H1 (cell line): ENCODE results near the gene NDUFA7. TPM values are rescaled to one million over a fixed set of nuclear protein-coding genes. Genes with fewer than 3 reads are reported as not detected.

Source experiments
- CTCF ChIA-PET: fragments of 300-600 bp; sonication (Branson Sonifier 250); formaldehyde crosslinking; loops from one replicate; lab custom pipeline; 2021; ENCODE audit not compliant: partially characterized antibody; lab: Charles Lee
- POLR2A ChIA-PET: fragments of 300-600 bp; sonication (Branson Sonifier 250); formaldehyde crosslinking; loops from one replicate; lab custom pipeline; 2021; ENCODE audit warnings: inconsistent platforms; ENCODE audit not compliant: partially characterized antibody; lab: Charles Lee
- DNase-seq, 2 experiments: peaks; one replicate each; pipeline versions ENCODE4 v3.0.0 to v3.0.0-alpha.2; 2010 to 2022; ENCODE audit warnings: low spot score in 2 of 2, low read depth in 1 of 2, mixed read lengths in 1 of 2
- FAIRE-seq: peaks from 2 replicates; lab custom pipeline; 2011; peaks lifted over from hg19 to GRCh38; lab: Jason Lieb, UNC
- H2AFZ ChIP-seq: 2 replicates; pipeline ENCODE4 v1.8.1; 2012; ENCODE audit warnings: low read length, inconsistent platforms
- H2AK5ac ChIP-seq: 2 replicates; pipeline ENCODE4 v1.6.1; 2013; ENCODE audit warnings: low read depth, low read length
- H2BK120ac ChIP-seq: replicated peaks from 2 replicates; pipeline ENCODE3; 2013; ENCODE audit warnings: low read depth, low read length, inconsistent platforms
- H2BK12ac ChIP-seq: 2 replicates; pipeline ENCODE4 v1.6.1; 2013; ENCODE audit warnings: low read depth, low read length
- H2BK15ac ChIP-seq: 2 replicates; pipeline ENCODE4 v1.6.1; 2013; ENCODE audit warnings: low read length
- H2BK20ac ChIP-seq: 2 replicates; pipeline ENCODE4 v1.6.1; 2013; ENCODE audit warnings: low read length
- H2BK5ac ChIP-seq: 2 replicates; pipeline ENCODE4 v1.6.1; 2013; ENCODE audit warnings: low read depth, low read length
- H3K14ac ChIP-seq: 2 replicates; pipeline ENCODE4 v1.6.1; 2013; ENCODE audit warnings: inconsistent platforms; ENCODE audit not compliant: insufficient read length
- H3K18ac ChIP-seq: 2 replicates; pipeline ENCODE4 v1.6.1; 2013; ENCODE audit warnings: low read length; ENCODE audit errors: extremely low read depth
- H3K23ac ChIP-seq: 2 replicates; pipeline ENCODE4 v1.6.1; 2013; ENCODE audit warnings: inconsistent platforms; ENCODE audit not compliant: insufficient read length
- H3K23me2 ChIP-seq: 2 replicates; pipeline ENCODE4 v1.6.1; 2013; ENCODE audit warnings: low read depth, low read length
- H3K27ac ChIP-seq: 2 replicates; pipeline ENCODE4 v1.6.1; 2011; ENCODE audit warnings: low read depth, low read length, inconsistent platforms
- H3K27me3 ChIP-seq, 4 experiments: replicated peaks in 1 of 4; 1 replicate in 1 of 4; 2 replicates in 3 of 4; pipeline versions ENCODE4 v1.6.1 to v1.8.1; 2011 to 2013; ENCODE audit warnings: low read length in 3 of 4, mild to moderate bottlenecking in 3 of 4, inconsistent platforms in 2 of 4, mixed read lengths in 2 of 4, moderate library complexity in 1 of 4; ENCODE audit not compliant: control insufficient read depth in 3 of 4, insufficient read depth in 3 of 4; ENCODE audit errors: extremely low read depth in 1 of 4
- H3K36me3 ChIP-seq, 4 experiments: 2 replicates each; pipeline versions ENCODE4 v1.6.1 to v1.8.1; 2011 to 2013; ENCODE audit warnings: mild to moderate bottlenecking in 4 of 4, low read length in 3 of 4, moderate library complexity in 2 of 4, control low read depth in 1 of 4, inconsistent platforms in 1 of 4; ENCODE audit not compliant: insufficient read depth in 4 of 4, control insufficient read depth in 2 of 4
- H3K4ac ChIP-seq: replicated peaks from 2 replicates; pipeline ENCODE3; 2013; ENCODE audit warnings: low read length, low read depth, mixed read lengths, inconsistent platforms; ENCODE audit not compliant: insufficient read length
- H3K4me1 ChIP-seq, 4 experiments: replicated peaks in 1 of 4; 1 replicate in 1 of 4; 2 replicates in 3 of 4; pipeline versions ENCODE4 v1.6.1 to v1.8.1; 2011 to 2013; ENCODE audit warnings: low read length in 3 of 4, inconsistent platforms in 2 of 4, mixed read lengths in 1 of 4; ENCODE audit not compliant: insufficient read depth in 4 of 4, control insufficient read depth in 3 of 4
- H3K4me2 ChIP-seq, 2 experiments: 2 replicates each; pipeline versions ENCODE4 v1.6.1 to v1.8.1; 2011 to 2013; ENCODE audit warnings: low read depth in 2 of 2, low read length in 2 of 2, control low read depth in 1 of 2, inconsistent platforms in 1 of 2, mild to moderate bottlenecking in 1 of 2; ENCODE audit not compliant: insufficient read depth in 1 of 2
- H3K4me3 ChIP-seq, 4 experiments: fragments of 200-600, 300-600 bp in 1 of 4; sonication (generic), shearing (Covaris generic), sonication (Bioruptor Twin) in 1 of 4; 2 replicates each; pipeline versions ENCODE4 v1.5.1 to v1.8.1; 2011 to 2016; ENCODE audit warnings: low read length in 4 of 4, low read depth in 3 of 4, control low read depth in 2 of 4, inconsistent platforms in 2 of 4, mild to moderate bottlenecking in 2 of 4, mixed read lengths in 1 of 4, moderate library complexity in 1 of 4; ENCODE audit not compliant: insufficient read depth in 2 of 4; ENCODE audit errors: extremely low read depth in 1 of 4
- H3K56ac ChIP-seq: replicated peaks from 2 replicates; pipeline ENCODE3; 2013; ENCODE audit warnings: low read depth, mild to moderate bottlenecking, mixed read lengths, low read length, inconsistent platforms; ENCODE audit not compliant: insufficient read length
- H3K79me1 ChIP-seq: 2 replicates; pipeline ENCODE4 v1.6.1; 2013; ENCODE audit warnings: low read depth, low read length, control low read depth
- H3K79me2 ChIP-seq, 2 experiments: 2 replicates each; pipeline versions ENCODE4 v1.6.1 to v1.8.1; 2012 to 2013; ENCODE audit warnings: low read length in 2 of 2, mild to moderate bottlenecking in 2 of 2, inconsistent platforms in 1 of 2; ENCODE audit not compliant: insufficient read depth in 2 of 2, control insufficient read depth in 1 of 2
- H3K9ac ChIP-seq, 4 experiments: replicated peaks in 1 of 4; 1 replicate in 1 of 4; 2 replicates in 3 of 4; pipeline versions ENCODE4 v1.6.1 to v1.8.1; 2011 to 2013; ENCODE audit warnings: low read depth in 3 of 4, low read length in 3 of 4, control low read depth in 2 of 4, mild to moderate bottlenecking in 2 of 4, moderate library complexity in 2 of 4, inconsistent platforms in 1 of 4; ENCODE audit errors: extremely low read depth in 1 of 4
- H3K9me3 ChIP-seq, 2 experiments: 2 replicates each; pipeline versions ENCODE4 v1.6.1 to v1.8.1; 2012 to 2013; ENCODE audit warnings: mild to moderate bottlenecking in 2 of 2, moderate library complexity in 2 of 2, control low read depth in 1 of 2, inconsistent platforms in 1 of 2, low read depth in 1 of 2, low read length in 1 of 2, mixed read lengths in 1 of 2; ENCODE audit not compliant: insufficient read depth in 2 of 2
- H4K20me1 ChIP-seq, 2 experiments: replicated peaks in 1 of 2; 2 replicates each; pipeline versions ENCODE3 to v1.8.1; 2011 to 2013; ENCODE audit warnings: inconsistent platforms in 2 of 2, low read length in 2 of 2, mild to moderate bottlenecking in 1 of 2; ENCODE audit not compliant: insufficient read depth in 2 of 2, control insufficient read depth in 1 of 2
- H4K5ac ChIP-seq: 2 replicates; pipeline ENCODE4 v1.6.1; 2013; ENCODE audit warnings: low read length, low read depth, mixed read lengths, inconsistent platforms; ENCODE audit not compliant: insufficient read length
- H4K8ac ChIP-seq: 2 replicates; pipeline ENCODE4 v1.8.0; 2013; ENCODE audit warnings: mild to moderate bottlenecking, moderate library complexity, low read length, inconsistent platforms; ENCODE audit not compliant: insufficient read depth; ENCODE audit errors: extremely low read depth
- H4K91ac ChIP-seq: replicated peaks from 2 replicates; pipeline ENCODE3; 2013; ENCODE audit warnings: low read length, mixed read lengths, inconsistent platforms; ENCODE audit not compliant: insufficient read length
- CBX8 ChIP-seq: fragments of 300-800, 300-1000 bp; sonication (generic); IDR thresholded peaks from 2 replicates; pipeline ENCODE4 v1.7.1; 2016; ENCODE audit warnings: low read depth, low read length, borderline replicate concordance
- KDM1A ChIP-seq: fragments of 200-600, 300-600 bp; sonication (generic); IDR thresholded peaks from 2 replicates; pipeline ENCODE4 v1.7.1; 2016; ENCODE audit warnings: mild to moderate bottlenecking, low read length, borderline replicate concordance
- PHF8 ChIP-seq: fragments of 200-600 bp; sonication (generic); conservative IDR thresholded peaks from 2 replicates; pipeline ENCODE4 v1.7.1; 2012; ENCODE audit warnings: low read depth, mild to moderate bottlenecking, inconsistent platforms, low read length, moderate library complexity
- POLR2A ChIP-seq, 2 experiments: IDR thresholded peaks; 1 replicate in 1 of 2; 2 replicates in 1 of 2; pipeline ENCODE4 v1.6.1; 2011; ENCODE audit warnings: low read depth in 2 of 2, low read length in 2 of 2, mild to moderate bottlenecking in 2 of 2; ENCODE audit errors: control extremely low read depth in 1 of 2
- WGBS, 2 experiments: shearing (Covaris generic) in 1 of 2; methylation state at CpG; one replicate each; pipeline versions ENCODE4 v1.1.6 to v1.1.7; 2013 to 2015; ENCODE audit warnings: low lambda C conversion rate in 2 of 2, mixed read lengths in 2 of 2, inconsistent platforms in 1 of 2, low coverage in 1 of 2, missing lambda C conversion rate in 1 of 2; ENCODE audit not compliant: insufficient replicate concordance in 2 of 2, insufficient coverage in 1 of 2, insufficient read length in 1 of 2; ENCODE audit errors: extremely low coverage in 1 of 2, missing lambda C conversion rate in 1 of 2; 5-methylcytosine and 5-hydroxymethylcytosine counted together
- polyA plus RNA-seq, 7 experiments: library from polyadenylated mRNA; depleted of rRNA in 3 of 7; stranded (reverse) in 5 of 7; unstranded in 2 of 7; fragments of >200 nt in 5 of 7; fragments of 200-250 nt in 2 of 7; gene quantifications; 1 replicate in 5 of 7; 2 replicates in 1 of 7; 4 replicates in 1 of 7; pipeline versions ENCODE4 v1.2.1 to v1.2.3, GENCODE V29; 2011 to 2013; ENCODE audit warnings: missing spikeins in 2 of 7, mixed read lengths in 2 of 7
- total RNA-seq: library from RNA; stranded (reverse); fragmentation: NEBNext Ultra II Directional; extraction: Animal tissue kit (Norgen Biotek cat#: 25700); gene quantifications from 2 replicates; pipeline ENCODE4 v1.2.1, GENCODE V29; 2021

The NDUFA7 gene
- total and polyA plus RNA-seq, 2 of the 8 experiments (the other 6 are each of a cell fraction or from before 2014, with no cell fraction given): 54.4 to 286 TPM

DNA sequence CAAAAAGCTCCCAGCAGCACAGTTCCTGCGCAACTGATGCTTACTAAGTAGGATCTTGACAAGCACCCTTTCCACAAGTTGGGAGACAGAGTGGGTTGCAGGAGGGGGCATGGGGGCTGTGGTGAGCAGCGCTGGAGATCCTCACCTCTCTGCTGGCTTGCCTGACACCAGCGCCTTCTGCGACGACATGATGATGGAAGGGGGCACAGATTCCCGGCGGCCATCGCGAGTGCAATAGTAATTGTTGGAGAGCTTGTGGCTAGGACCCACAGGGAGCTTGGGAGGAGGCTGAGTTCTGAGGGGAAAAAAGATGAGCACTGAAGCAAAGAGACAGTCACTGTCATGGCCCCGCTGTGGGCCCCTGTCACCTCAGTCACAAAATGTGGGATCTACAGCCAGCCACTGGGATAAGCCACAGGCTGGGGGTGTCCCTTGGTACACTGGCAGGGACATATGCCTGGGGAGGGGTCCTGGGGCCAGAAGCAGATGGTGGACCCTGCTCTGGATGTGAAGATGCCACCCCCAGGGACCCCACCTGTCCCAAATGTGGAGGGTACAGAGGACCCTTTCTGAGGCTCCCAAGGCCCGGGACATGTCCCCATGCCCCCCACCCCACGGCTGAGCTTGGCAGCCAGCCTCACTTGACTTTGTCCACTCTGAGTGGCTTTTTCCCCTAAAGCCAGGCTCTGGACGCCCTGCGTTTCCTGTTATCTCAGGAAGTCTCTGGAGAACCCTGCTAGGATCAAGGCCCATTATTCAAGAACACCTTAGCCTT lies 4.6 kb downstream of the NDUFA7 start:
- 0 out of 4 replicates have a peak overlapping the region, but pooled peaks of 1 of the 2 experiments have one; percentile 36 for H3K4me2 ChIP-seq
- H3K27ac ChIP-seq: no peak overlapping the region
- H2AFZ ChIP-seq: no peak overlapping the region
- no peak overlapping the region; the same call in 1 of the 2 replicates for H2BK15ac ChIP-seq
- no peaks in the 10 kb centered on the region for H4K20me1 ChIP-seq
- no peak overlapping the region for H4K5ac ChIP-seq
- 85% methylated on average over 14 of the region's 14 CpGs; no CpG with 5 or more reads in 1 of the 2 experiments for WGBS, 2 experiments
- no peak overlapping the region for H2BK12ac ChIP-seq
- peaks cover 6% of the 10 kb centered on the region for H3K23me2 ChIP-seq
- no peak overlapping the region for H3K4me3 ChIP-seq
- peaks cover 0 to 15% of the 10 kb centered on the region in 2 experiments; a peak in 2 of 4 replicates for H3K79me2 ChIP-seq
- H3K36me3 ChIP-seq: peaks cover 4 to 21% (median 12%) of the 10 kb centered on the region in 4 experiments
- DNase-seq (no peak), FAIRE-seq (no peak)
- no peak overlapping the region for H2AK5ac ChIP-seq
- H3K79me1 ChIP-seq: no peaks in the 10 kb centered on the region; the same call in 1 of the 2 replicates
- H2BK5ac ChIP-seq: 0 out of 2 replicates have a peak overlapping the region, but pooled peaks have one; percentile 44
- H3K9ac ChIP-seq: no peak overlapping the region
- H3K9me3 ChIP-seq: no peaks in the 10 kb centered on the region
- no peaks in the 10 kb centered on the region for H3K27me3 ChIP-seq
- ChIA-PET POLR2A (interaction anchor here (0.6 to 27.1 kb wide), 7 partner anchors 3 to 132 kb away, joined by 3 to 583 read pairs (median 3); partner anchors contain the start of genes CD320, MARCHF2, NDUFA7 and RPS28), CTCF (interaction anchor here (0.6 to 1.5 kb wide), 6 partner anchors 10 to 264 kb away, joined by 3 to 5 read pairs (median 3); no protein-coding TSS in a partner anchor)
- no peak overlapping the region for H3K4ac ChIP-seq
- H3K18ac ChIP-seq: no peak overlapping the region
- peaks cover 0 to 10% (median 4%) of the 10 kb centered on the region in 4 experiments; a peak in 5 of 7 replicates for H3K4me1 ChIP-seq
- peak overlapping the region; percentile 28; the same call in 1 of the 2 replicates for H4K8ac ChIP-seq
- no peak overlapping the region for H3K14ac ChIP-seq
- TF ChIP-seq KDM1A (no peak), POLR2A (IDR thresholded peaks at IDR 0.05; ENCODE audit: control extremely low read depth in 1 of 2, low read depth in 2 of 2, low read length in 2 of 2) (peak in 1 of 2 experiments; percentile 36; a peak in 1 of 3 replicates), CBX8 (no peak), PHF8 (no peak)
- H2BK120ac ChIP-seq: no peak overlapping the region
- peak overlapping the region; percentile 7 for H3K56ac ChIP-seq
- no peak overlapping the region for H4K91ac ChIP-seq
- H2BK20ac ChIP-seq: no peak overlapping the region
- H3K23ac ChIP-seq: no peak overlapping the region
